HG02970 (cell line): ENCODE results near the gene PAEP.
"Not testable (repeated sequence)": the region's sequence is repeated elsewhere in the genome, so short reads cannot be mapped to it uniquely, and the experiment has no call there.

Experiments
- ATAC-seq: cut with Tn5 transposase; IDR thresholded peaks from one replicate; pipeline ENCODE4 v1.9.1; 2021; ENCODE audit warnings: mild to moderate bottlenecking, moderate library complexity, moderate number of reproducible peaks; ENCODE audit not compliant: unreplicated experiment, low FRiP score

PAEP gene

GRCh38 chr9:135525241-135526088 is 36.1 kb upstream of the PAEP start:
- no peak for ATAC-seq

DNA sequence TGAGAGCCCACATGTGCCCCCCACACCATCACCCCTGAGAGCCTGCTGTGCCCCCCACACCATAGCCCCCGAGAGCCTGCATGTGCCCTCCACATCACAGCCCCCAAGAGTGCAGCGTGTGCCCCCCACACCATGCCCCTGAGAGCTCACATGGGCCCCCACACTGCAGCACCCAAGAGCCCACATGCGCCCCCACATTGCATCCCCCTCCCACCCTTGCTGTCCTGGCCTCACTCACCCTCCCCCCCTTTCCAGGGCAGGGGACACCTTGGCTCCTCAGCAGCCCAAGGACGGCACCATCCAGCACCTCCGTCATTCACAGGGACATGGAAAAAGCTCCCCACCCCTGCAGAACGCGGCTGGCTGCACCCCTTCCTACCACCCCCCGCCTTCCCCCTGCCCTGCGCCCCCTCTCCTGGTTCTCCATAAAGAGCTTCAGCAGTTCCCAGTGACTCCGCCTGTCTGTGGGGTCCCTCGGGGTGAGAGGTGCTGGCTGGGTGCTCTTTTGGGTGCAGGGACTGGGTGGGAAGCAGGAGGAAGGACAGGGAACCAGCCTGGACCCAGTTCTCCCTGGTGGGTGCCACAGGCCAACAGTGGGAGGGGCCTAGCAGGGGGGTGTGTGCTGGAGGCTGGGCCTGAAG is 35.3 kb upstream of the PAEP start:
- no peak for ATAC-seq

DNA sequence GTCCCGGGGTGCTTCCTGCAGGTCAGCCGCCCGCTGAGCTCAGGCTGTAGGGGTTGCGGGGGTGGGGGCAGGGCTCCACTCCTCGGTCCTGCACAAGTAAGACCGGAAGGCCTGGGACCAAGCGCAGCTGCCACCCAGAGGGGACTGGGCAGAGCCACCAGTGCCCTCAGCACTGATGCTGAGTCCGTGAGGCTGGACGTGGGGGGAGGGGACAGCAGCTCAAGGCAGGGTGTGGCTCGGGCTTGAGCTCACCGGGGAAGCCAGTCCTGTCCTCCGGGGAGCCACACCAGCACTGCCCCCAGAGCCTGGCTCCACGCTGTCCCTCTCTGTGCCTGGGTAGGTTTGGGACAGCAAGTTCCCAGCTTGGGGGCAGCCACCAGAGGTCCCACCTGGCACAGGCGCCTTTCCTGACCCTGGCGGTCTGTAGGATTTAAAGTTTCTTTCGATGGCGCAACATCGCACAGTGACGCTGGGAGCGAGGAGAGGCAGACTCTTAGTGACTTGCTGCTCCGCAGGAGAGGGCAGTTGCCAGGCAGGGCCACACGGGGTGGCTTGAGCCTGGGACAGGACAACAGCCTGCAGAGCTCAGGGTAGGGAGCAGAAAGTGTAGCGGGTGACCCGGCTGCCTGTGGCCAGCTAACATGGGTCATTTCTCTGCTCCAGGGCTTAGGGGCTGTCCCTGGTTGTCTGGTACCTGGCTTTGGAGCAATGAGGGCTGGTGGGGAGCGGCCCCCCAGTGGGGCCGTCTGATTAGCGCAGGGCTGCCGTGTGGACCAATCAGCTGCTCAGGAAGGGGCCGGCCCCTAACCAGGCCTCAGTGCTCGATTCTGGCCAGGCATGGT is 34.6 kb upstream of the PAEP start:
- no peak for ATAC-seq

DNA sequence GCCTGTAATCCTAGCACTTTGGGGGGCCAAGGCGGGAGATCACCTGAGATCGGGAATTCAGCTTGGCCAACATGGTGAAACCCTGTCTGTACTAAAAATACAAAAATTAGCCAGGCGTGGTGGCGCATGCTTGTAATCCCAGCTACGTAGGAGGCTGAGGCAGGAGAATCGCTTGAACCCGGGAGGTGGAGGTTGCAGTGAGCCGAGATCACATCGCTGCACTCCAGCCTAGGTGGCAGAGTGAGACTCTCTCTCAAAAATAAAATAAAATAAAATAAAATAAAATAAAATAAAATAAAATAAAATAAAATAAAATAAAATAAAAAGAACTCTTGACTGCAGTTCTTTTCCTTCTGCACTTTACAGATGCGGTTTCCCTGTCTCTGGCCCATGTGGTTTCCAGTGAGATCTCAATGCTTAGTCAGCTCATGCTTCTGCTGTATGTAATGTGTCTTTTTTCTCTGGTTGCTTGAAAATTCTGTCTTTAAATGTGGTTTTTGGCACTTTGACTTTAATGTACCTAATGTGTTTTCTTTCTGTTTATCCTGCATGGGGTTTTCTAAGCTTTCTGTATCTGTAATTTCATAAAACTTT is 32.6 kb upstream of the PAEP start:
- ATAC-seq = not testable (repeated sequence)

- no peak for ATAC-seq
Measured at GRCh38 chr9:135530146-135530545, 31.4 kb upstream of the PAEP start.

DNA sequence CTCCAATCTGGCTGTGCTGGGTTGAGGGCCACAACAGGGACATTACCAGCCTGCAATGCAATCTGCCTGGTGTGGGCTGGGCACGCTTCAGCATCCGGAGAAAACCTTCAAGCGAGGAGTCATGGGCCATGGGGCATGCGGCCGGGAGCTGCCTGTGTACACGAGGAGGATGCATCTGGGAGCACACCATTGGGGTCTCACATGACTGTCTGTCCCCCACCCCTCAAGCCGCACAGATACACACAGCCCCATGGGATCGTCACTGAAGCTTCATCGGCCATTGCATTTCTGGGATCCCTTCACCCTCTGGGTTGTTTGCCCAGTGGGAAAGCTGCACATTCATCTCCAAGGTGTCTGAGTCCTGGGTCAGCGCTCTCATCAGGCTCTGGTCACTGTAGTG is 30.5 kb upstream of the PAEP start:
- no peak for ATAC-seq

GRCh38 chr9:135533113-135533512 is 28.4 kb upstream of the PAEP start:
- no peak for ATAC-seq

GRCh38 chr9:135533674-135534073 is 27.9 kb upstream of the PAEP start:
- ATAC-seq = no peak

DNA sequence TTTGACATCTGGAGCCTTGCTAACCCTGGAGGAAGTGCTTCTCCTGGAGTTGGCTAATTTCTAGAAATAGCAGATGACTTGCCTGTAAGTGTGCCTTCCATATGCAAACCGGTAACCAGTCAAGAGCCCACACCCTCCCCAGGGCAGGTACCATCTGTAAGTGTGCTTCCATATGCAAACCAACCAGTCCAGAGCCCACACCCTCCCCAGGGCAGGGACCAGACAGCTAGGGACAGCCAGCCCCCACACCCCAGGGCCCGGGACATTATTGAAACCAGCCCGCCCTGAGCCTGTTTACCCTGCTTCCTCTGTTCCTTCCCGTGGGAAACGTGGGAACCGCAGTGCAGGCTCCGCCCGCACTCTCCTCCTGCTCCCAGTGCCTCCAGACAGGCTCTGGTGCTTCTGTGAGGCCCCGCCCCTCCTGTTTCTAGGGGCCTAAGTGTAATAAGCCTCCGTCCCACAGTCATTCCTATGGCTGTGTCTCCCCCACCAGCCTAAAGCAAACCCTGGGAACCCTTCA is 27.3 kb upstream of the PAEP start:
- not testable (repeated sequence) for ATAC-seq

GRCh38 chr9:135534826-135535225 is 26.7 kb upstream of the PAEP start:
- ATAC-seq = not testable (repeated sequence)

- ATAC-seq = not testable (repeated sequence)
Measured at GRCh38 chr9:135535631-135536030, 25.9 kb upstream of the PAEP start.

DNA sequence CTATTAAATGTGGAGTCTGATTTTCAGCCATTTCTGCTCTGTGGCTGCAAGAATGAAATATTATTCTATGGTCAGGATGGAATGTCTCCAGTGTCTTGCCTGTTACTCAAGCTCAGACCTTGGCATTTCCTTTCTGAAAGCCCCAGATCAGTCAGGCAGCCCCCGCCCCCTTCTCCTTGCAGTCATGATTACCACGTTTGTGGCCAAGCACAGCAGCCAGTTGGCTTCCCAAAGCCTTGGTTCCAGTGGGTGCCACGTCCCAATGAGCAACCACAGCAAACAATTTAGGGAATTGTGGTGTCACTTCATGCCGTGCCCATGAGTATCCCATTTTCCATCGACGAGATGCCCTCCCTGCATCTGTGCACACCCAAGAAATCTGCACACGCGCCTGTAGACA is 25.3 kb upstream of the PAEP start:
- no peak for ATAC-seq

DNA sequence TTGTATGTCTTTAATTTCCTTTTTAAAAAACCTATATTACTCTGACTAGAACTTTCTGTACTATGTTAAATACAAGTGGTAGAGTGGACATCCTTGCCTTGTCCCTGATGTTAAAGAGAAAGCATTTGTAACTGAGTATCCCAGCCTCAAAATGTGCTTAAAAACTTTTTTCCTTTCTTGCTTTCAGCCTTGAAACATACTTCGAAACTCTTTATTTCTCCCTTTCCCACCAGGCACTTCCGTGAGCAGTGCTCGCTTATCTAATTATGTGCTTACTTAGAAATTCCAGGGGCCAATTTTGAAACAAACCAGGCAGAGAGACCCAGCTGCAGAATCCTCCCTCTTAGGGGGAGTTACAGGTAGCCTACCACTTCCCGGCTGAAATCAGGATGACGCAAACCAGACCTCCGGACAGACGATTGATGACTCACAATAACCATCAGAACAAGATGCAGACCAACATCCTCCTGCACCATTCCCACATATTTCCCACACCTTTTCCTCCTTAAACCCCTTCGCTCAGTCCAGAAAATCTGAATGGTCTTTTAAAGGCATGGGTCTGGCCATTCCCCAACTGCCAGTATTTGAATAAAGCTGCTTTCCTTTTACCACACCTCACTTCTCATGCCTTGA is 18.2 kb upstream of the PAEP start:
- not testable (repeated sequence) for ATAC-seq

DNA sequence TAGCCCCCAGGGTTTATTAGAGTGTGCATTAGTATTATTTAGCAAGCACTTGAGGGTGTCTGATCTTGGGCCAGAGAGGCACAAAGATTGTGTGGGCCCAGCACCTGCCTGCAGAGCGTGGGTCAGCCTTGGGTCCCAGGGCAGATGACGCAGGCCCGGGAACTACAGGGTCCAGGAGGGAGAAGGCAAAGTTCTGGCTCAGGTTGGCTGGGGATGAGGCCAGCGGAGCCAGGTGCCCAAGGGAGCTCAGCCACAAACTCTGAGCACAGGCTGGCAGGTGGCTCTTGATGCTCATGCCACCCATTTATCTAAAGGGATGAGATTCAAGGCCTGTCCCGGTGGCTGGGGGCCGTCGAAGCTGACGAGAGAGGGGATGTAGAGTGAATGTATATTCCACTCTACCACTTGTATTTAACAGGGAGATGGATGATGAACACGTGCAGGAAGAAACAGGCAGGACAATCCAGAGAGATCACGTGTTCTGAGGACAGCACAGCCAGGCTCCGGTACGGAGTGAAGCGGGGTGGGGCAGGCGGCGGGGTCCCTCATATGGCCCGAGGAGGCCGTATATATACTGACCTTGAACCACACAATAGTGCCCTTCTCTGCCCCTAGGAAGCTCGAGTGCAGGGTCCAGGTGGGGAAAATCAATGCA is 16.4 kb upstream of the PAEP start:
- no peak for ATAC-seq

DNA sequence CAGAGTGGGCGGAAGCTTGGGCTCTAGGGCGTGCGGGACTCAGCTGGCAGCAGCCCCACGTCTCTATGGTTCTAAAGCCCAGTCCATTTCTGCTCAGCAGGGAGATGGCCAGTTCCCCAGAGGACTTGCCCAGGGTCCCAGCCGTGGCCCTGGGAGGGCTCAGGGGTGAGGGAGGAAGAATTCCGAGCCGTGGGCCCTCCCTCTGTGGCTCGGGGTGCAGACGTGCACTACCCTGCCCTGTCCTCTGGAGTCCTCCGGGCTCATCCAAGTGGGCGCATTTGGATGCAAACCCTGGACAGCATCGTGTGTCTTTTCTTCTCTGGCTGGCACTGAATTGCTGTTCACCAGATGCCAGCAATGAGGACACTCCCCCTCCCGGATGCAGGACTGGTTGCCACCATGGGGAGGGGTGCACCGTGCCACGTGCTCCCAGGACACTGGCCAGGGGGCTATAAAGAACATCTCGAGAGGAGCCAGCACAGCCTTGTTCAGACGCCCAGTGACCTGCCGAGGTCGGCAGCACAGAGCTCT is 15.8 kb upstream of the PAEP start, which contains the start of gene OBP2A:
Gene OBP2A (plus strand): TSS at position 481 of the 531 bp plus-strand sequence. CDS start 55 bp downstream, outside the sequence.
- ATAC-seq = not testable (repeated sequence)

DNA sequence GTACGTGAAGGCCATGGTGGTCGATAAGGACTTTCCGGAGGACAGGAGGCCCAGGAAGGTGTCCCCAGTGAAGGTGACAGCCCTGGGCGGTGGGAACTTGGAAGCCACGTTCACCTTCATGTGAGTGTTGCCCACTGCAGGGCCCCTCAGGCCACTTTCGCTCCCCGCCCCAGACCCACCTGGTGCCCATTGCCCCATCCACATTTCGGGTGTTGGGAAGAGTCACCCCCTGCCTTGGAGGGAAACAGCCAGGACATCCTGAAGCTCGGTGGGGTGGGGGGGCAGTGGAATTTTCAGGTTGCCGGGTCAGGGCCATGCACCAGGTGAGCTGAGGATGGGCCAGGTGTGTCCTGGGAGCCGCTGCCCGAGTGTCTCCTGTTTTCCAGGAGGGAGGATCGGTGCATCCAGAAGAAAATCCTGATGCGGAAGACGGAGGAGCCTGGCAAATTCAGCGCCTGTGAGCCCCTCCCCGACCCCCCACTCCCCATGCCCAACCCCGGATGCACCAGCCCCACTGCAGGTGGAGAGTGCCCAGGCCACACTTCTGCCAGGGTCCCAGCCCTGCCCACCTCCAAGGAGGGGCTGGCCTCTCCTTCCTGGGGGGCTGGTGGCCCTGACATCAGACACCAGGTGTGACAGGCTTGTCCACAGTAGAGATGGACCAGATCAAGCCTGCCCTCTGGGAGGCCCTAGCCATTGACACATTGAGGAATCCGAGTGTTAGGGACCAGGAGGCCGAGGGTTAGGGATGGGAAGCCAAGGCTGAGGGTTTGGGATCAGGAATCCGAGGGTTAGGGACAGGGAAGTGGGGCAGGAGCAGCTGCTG is 14.6 kb upstream of the PAEP start:
- not testable (repeated sequence) for ATAC-seq

DNA sequence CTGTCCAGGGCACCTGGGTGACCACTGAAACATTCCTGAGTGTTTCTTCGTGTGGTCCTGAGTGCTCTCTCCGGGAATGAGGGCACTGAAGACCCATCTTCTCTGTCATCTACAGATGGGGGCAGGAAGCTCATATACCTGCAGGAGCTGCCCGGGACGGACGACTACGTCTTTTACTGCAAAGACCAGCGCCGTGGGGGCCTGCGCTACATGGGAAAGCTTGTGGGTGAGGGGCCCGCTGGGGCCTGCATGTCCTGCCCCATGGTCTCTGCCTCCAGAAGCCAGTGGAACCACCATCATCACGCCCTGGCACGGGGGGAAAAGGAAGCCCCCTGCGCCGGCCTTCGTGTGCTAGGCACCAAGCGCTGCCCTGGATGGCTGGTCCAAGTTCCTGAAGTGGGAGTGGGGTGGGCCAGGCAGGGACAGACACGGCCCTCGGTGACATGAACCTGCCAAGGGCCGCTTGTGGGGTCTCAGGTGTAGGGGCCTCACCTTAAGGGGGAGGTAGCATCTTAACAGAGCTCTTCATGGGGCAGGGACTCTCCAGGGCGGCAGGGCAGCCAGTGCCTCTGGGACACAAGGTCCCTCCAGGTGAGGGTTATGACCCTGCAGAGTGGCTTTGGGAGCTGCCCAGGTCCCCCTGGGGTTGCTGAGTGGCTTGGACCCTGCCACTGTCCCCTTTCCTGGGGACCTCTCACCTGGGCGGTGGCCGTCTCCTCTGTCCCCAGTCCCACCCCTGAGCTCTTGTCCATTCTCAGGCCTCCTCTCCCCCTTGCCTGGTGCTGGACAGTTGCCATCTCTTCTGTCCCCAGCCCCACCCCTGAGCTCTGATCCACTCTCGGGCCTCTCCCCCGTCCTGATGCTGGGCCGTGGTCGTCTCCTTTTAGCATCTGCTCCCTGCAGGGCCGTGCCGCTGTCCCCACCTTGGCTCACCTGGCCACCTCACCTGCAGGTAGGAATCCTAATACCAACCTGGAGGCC is 13.5 kb upstream of the PAEP start:
- no peak for ATAC-seq
